Endothelial cell of umbilical vein (primary cell): Measurements from ENCODE around the gene EMX1. TPM values are rescaled to one million over a fixed set of nuclear protein-coding genes. Genes with fewer than 3 reads are reported as not detected.

Experiments used
- BruUV-seq: library from RNA; stranded (reverse); fragments of 400-500 nt; replicated peaks from 2 replicates; lab custom pipeline; 2021; lab: Mats Ljungman, UMichigan
- CTCF ChIA-PET: fragments of 300-600, 350-600 bp; sonication (Branson Sonifier 250); formaldehyde crosslinking; loops from one replicate; lab custom pipeline; 2021; ENCODE audit warnings: antibody characterized with exemption, inconsistent platforms; lab: Charles Lee
- POLR2A ChIA-PET: fragments of 300-600, 350-600 bp; sonication (Branson Sonifier 250); formaldehyde crosslinking; loops from one replicate; lab custom pipeline; 2021; ENCODE audit warnings: antibody characterized with exemption, inconsistent platforms; lab: Charles Lee
- DNase-seq: peaks from one replicate; pipeline ENCODE4 v3.0.0-alpha.2; 2011; ENCODE audit warnings: low read depth, low spot score
- FAIRE-seq: peaks from 2 replicates; lab custom pipeline; 2011; peaks lifted over from hg19 to GRCh38; lab: Jason Lieb, UNC
- H2AFZ ChIP-seq: 2 replicates; pipeline ENCODE4 v1.6.0; 2012; ENCODE audit warnings: low read depth, low read length, control low read depth, inconsistent platforms
- H3K27ac ChIP-seq: 2 replicates; pipeline ENCODE4 v1.5.1; 2011; ENCODE audit warnings: low read depth, mild to moderate bottlenecking, control low read depth, low read length, moderate library complexity; ENCODE audit not compliant: insufficient read depth
- H3K27me3 ChIP-seq, 2 experiments: 2 replicates each; pipeline versions ENCODE4 v1.6.0 to v1.6.1; 2011; ENCODE audit warnings: low read length in 2 of 2, mixed read lengths in 1 of 2; ENCODE audit not compliant: control insufficient read depth in 2 of 2, insufficient read depth in 2 of 2
- H3K36me3 ChIP-seq, 2 experiments: 2 replicates in 1 of 2; 3 replicates in 1 of 2; pipeline ENCODE4 v1.5.1; 2011; ENCODE audit warnings: low read length in 2 of 2, mild to moderate bottlenecking in 1 of 2, moderate library complexity in 1 of 2; ENCODE audit not compliant: control insufficient read depth in 2 of 2, insufficient read depth in 2 of 2; ENCODE audit errors: extremely low read depth in 1 of 2
- H3K4me1 ChIP-seq: 3 replicates; pipeline ENCODE4 v1.5.1; 2011; ENCODE audit warnings: mild to moderate bottlenecking, low read length; ENCODE audit not compliant: control insufficient read depth, insufficient read depth; ENCODE audit errors: extremely low read depth
- H3K4me2 ChIP-seq: 2 replicates; pipeline ENCODE4 v1.6.1; 2011; ENCODE audit warnings: low read length, control low read depth, mixed read lengths; ENCODE audit not compliant: insufficient read depth
- H3K4me3 ChIP-seq, 3 experiments: fragments of 200-600 bp in 1 of 3; sonication (generic), shearing (Covaris generic) in 1 of 3; replicated peaks in 1 of 3; 2 replicates each; pipeline ENCODE4 v1.5.1; 2011 to 2016; ENCODE audit warnings: control low read depth in 3 of 3, low read length in 3 of 3, mild to moderate bottlenecking in 2 of 3, inconsistent platforms in 1 of 3, low read depth in 1 of 3, moderate library complexity in 1 of 3; ENCODE audit not compliant: insufficient read depth in 1 of 3
- H3K79me2 ChIP-seq: 2 replicates; pipeline ENCODE4 v1.6.0; 2012; ENCODE audit warnings: low read length, inconsistent platforms; ENCODE audit not compliant: control insufficient read depth, insufficient read depth
- H3K9ac ChIP-seq: replicated peaks from 2 replicates; pipeline ENCODE3; 2011; ENCODE audit warnings: low read length, control low read depth; ENCODE audit not compliant: insufficient read depth; ENCODE audit errors: extremely low read depth
- H3K9me1 ChIP-seq: replicated peaks from 3 replicates; pipeline ENCODE4 v1.6.0; 2011; ENCODE audit warnings: mild to moderate bottlenecking, low read length; ENCODE audit not compliant: control insufficient read depth, insufficient read depth; ENCODE audit errors: extremely low read depth
- H3K9me3 ChIP-seq: replicated peaks from 2 replicates; pipeline ENCODE4 v1.5.1; 2012; ENCODE audit warnings: low read length, inconsistent platforms; ENCODE audit not compliant: control insufficient read depth, insufficient read depth
- H4K20me1 ChIP-seq: replicated peaks from 2 replicates; pipeline ENCODE3; 2011; ENCODE audit warnings: mild to moderate bottlenecking, low read length; ENCODE audit not compliant: control insufficient read depth, insufficient read depth; ENCODE audit errors: extremely low read depth
- CTCF ChIP-seq, 2 donors: IDR thresholded peaks; 1 replicate in 1 of 2; 2 replicates in 1 of 2; pipeline ENCODE4 v1.5.1; 2011; ENCODE audit warnings: low read length in 2 of 2, mild to moderate bottlenecking in 2 of 2, moderate library complexity in 2 of 2, control low read depth in 1 of 2, inconsistent platforms in 1 of 2, low read depth in 1 of 2; ENCODE audit not compliant: insufficient read depth in 1 of 2; ENCODE audit errors: extremely low read depth in 1 of 2
- EZH2 ChIP-seq: IDR thresholded peaks from 2 replicates; pipeline ENCODE4 v1.6.1; 2012; ENCODE audit warnings: borderline replicate concordance, low read depth, mild to moderate bottlenecking, moderate library complexity, low read length, inconsistent platforms; ENCODE audit not compliant: severe bottlenecking
- FOS ChIP-seq: IDR thresholded peaks from 2 replicates; pipeline ENCODE4 v1.6.1; 2011; ENCODE audit warnings: mild to moderate bottlenecking, low read length, moderate library complexity, borderline replicate concordance; ENCODE audit not compliant: insufficient read depth
- GATA2 ChIP-seq: IDR thresholded peaks from 2 replicates; pipeline ENCODE4 v1.7.0; 2011; ENCODE audit warnings: low read depth, mild to moderate bottlenecking, moderate library complexity, mixed read lengths, low read length; ENCODE audit not compliant: insufficient read length, insufficient read depth
- JUN ChIP-seq: IDR thresholded peaks from 2 replicates; pipeline ENCODE4 v1.6.1; 2011; ENCODE audit warnings: borderline replicate concordance, low read depth; ENCODE audit not compliant: insufficient read length, insufficient read depth
- MAX ChIP-seq: IDR thresholded peaks from 2 replicates; pipeline ENCODE4 v1.6.1; 2011; ENCODE audit not compliant: insufficient read depth, insufficient read length
- MYC ChIP-seq: IDR thresholded peaks from one replicate; pipeline ENCODE4 v1.6.1; 2011; ENCODE audit warnings: mild to moderate bottlenecking, low read depth, low read length
- POLR2A ChIP-seq: IDR thresholded peaks from 2 replicates; pipeline ENCODE4 v1.6.1; 2012; ENCODE audit warnings: low read depth, mild to moderate bottlenecking, control low read depth, low read length
- POLR2AphosphoS5 ChIP-seq: IDR thresholded peaks from 2 replicates; pipeline ENCODE4 v1.6.1; 2012; ENCODE audit warnings: low read depth, mild to moderate bottlenecking, control low read depth, low read length, moderate library complexity; ENCODE audit not compliant: insufficient read depth
- dilution Hi-C: fragments of 300-500 bp; cut with MboI; formaldehyde crosslinking; loops from one replicate; pipeline ENCODE4 v1.15.0; 2019; ENCODE audit warnings: low sequenced_read_pairs; ENCODE audit not compliant: extremely low pct_ligation_motif_present
- intact Hi-C: fragments of 100-400 bp; cut with micrococcal nuclease; formaldehyde crosslinking; loops from one replicate; pipeline ENCODE4 v1.10.0; 2022
- polyA plus RNA-seq, 4 experiments: library from polyadenylated mRNA; depleted of rRNA in 3 of 4; stranded (reverse) in 3 of 4; unstranded in 1 of 4; fragments of >200 nt; gene quantifications; 2 replicates each; pipeline versions ENCODE4 v1.2.1 to v1.2.3, GENCODE V29; 2011 to 2012; ENCODE audit warnings: missing spikeins in 1 of 4
- total RNA-seq: library from RNA; stranded (reverse); gene quantifications from 2 replicates; pipeline ENCODE4 v1.2.3, GENCODE V29; 2021

EMX1 gene
- total and polyA plus RNA-seq, 2 donors (not counting 3 experiments of a cell fraction or from before 2014, with no cell fraction given), result not detected

GRCh38 chr2:72982781-72983499 is 65.6 kb downstream of the EMX1 start:
- peak; percentile 48 for FAIRE-seq
- H3K27me3 ChIP-seq, result no peaks in the 10 kb centered on the region
- no peaks in the 10 kb centered on the region for H3K9me1 ChIP-seq
- POLR2A ChIA-PET, result interaction anchor here (1.0 kb wide), 1 partner anchor 13 kb away, joined by 3 read pairs; no protein-coding TSS in a partner anchor
- H4K20me1 ChIP-seq, result no peaks in the 10 kb centered on the region
- BruUV-seq, result no TSS peak
- intact Hi-C loops (no loop called here), dilution Hi-C loops (no loop called here)
- no peak overlapping the region for H3K4me2 ChIP-seq
- peaks cover 0 to 2% of the 10 kb centered on the region in 2 experiments for H3K36me3 ChIP-seq
- no peaks in the 10 kb centered on the region for H3K79me2 ChIP-seq
- TF ChIP-seq MYC, result no peak
- TF ChIP-seq GATA2, result no peak
- TF ChIP-seq POLR2AphosphoS5, result no peak
- TF ChIP-seq EZH2, result no peak
- TF ChIP-seq FOS, result no peak
- no peak for TF ChIP-seq CTCF (IDR thresholded peaks at IDR 0.05; ENCODE audit: extremely low read depth in 1 of 2, insufficient read depth in 1 of 2, low read depth in 1 of 2, low read length in 2 of 2)
- no peak for TF ChIP-seq JUN
- no peak for TF ChIP-seq POLR2A
- no peak for TF ChIP-seq MAX
- no peaks in the 10 kb centered on the region for H3K9me3 ChIP-seq
- no peak overlapping the region for H3K9ac ChIP-seq
- H2AFZ ChIP-seq, result no peak overlapping the region
- H3K27ac ChIP-seq, result no peak overlapping the region
- no peak for DNase-seq
- H3K4me3 ChIP-seq, result no peak overlapping the region
- H3K4me1 ChIP-seq, result peaks cover 5% of the 10 kb centered on the region
- CTCF ChIA-PET, result interaction anchor here (1.2 to 2.3 kb wide), 5 partner anchors 9 to 229 kb away, joined by 4 to 13 read pairs (median 9); no protein-coding TSS in a partner anchor
